Suprapubic skin (tissue), 4 donors: ENCODE results near the gene TCERG1L.

Source experiments
- EP300 ChIP-seq: sonication (generic); formaldehyde crosslinking; IDR thresholded peaks from one replicate; pipeline ENCODE4 v1.6.1; 2017; ENCODE audit warnings: antibody characterized with exemption
- POLR2A ChIP-seq, 2 donors: fragments of 450-650 bp; IDR thresholded peaks; one replicate each; pipeline ENCODE4 v1.6.1; 2017; ENCODE audit warnings: antibody characterized with exemption in 2 of 2, mild to moderate bottlenecking in 2 of 2, moderate library complexity in 2 of 2
- POLR2AphosphoS5 ChIP-seq, 3 donors: sonication (generic); formaldehyde crosslinking; IDR thresholded peaks; one replicate each; pipeline ENCODE4 v1.6.1; 2017; ENCODE audit warnings: antibody characterized with exemption in 3 of 3
- TF ChIP-seq, protein P1 (sequence below), 2 donors: fragments of 200-600 bp in 1 of 2; fragments of 450-650 bp in 1 of 2; sonication (generic) in 1 of 2; IDR thresholded peaks; one replicate each; pipeline ENCODE4 v1.5.1; 2016 to 2019; ENCODE audit warnings: antibody characterized with exemption in 2 of 2, mild to moderate bottlenecking in 1 of 2, moderate library complexity in 1 of 2

DNA sequence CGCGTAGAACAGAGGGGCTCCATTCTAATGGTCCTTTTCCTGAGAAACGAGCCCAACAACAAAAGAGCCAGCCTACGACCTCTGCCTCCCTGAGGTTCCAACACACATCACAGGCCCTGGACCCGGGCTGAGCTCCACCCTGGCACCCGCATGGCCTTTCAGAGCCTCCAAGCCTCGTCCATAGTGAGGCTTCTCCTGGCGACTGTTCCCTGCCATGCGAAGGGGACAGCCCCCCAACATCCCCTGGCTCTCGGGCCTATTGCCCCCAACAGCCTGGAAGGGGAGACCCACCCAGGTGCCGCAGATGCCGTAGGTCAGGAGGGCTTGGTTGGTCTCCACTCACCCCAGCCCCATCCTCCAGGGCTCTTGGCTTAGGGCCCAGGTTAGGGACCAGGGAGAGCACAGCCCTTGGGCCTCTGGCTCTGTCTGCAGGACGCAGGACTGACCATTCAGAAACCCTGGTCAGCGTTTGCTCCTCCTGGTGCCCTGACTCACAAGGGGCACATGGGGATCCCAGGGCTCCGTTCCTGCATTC is 91.5 kb downstream of the TCERG1L start:
- TF ChIP-seq, protein P1, sequence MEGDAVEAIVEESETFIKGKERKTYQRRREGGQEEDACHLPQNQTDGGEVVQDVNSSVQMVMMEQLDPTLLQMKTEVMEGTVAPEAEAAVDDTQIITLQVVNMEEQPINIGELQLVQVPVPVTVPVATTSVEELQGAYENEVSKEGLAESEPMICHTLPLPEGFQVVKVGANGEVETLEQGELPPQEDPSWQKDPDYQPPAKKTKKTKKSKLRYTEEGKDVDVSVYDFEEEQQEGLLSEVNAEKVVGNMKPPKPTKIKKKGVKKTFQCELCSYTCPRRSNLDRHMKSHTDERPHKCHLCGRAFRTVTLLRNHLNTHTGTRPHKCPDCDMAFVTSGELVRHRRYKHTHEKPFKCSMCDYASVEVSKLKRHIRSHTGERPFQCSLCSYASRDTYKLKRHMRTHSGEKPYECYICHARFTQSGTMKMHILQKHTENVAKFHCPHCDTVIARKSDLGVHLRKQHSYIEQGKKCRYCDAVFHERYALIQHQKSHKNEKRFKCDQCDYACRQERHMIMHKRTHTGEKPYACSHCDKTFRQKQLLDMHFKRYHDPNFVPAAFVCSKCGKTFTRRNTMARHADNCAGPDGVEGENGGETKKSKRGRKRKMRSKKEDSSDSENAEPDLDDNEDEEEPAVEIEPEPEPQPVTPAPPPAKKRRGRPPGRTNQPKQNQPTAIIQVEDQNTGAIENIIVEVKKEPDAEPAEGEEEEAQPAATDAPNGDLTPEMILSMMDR (IDR thresholded peaks at IDR 0.05): no peak
- TF ChIP-seq POLR2AphosphoS5 (IDR thresholded peaks at IDR 0.05): no peak
- TF ChIP-seq POLR2A (IDR thresholded peaks at IDR 0.05): no peak
- TF ChIP-seq EP300: no peak
